Activated naive CD8-positive, alpha-beta T cell treated with anti-CD3 and anti-CD28 coated beads, Interleukin-2, amount 10 ng/mL, durations not matched to agents 7 days and 5 days (primary cell): Measurements from ENCODE around the gene CPNE9. TPM values are rescaled to one million over a fixed set of nuclear protein-coding genes. Genes with fewer than 3 reads are reported as not detected.
A peak's percentile ranks its signal among the peaks of the same experiment; 100 is the strongest.

Experiments used
- ATAC-seq: fragments of 150-1000 bp; cut with Tn5 transposase; one replicate; pipeline ENCODE4 v1.10.0; 2021; ENCODE audit warnings: low read depth, moderate library complexity
- POLR2A ChIA-PET: fragments of 350-600 bp; sonication (Branson Sonifier 250); formaldehyde crosslinking; loops from one replicate; lab custom pipeline; 2021; ENCODE audit warnings: antibody characterized with exemption; lab: Charles Lee
- DNase-seq: peaks from one replicate; pipeline ENCODE4 v3.0.0; 2021
- H3K27ac Mint-ChIP-seq: one replicate; pipeline ENCODE4 v1.8.0; 2022; ENCODE audit warnings: mild to moderate bottlenecking, mixed read lengths
- H3K27me3 Mint-ChIP-seq: one replicate; pipeline ENCODE4 v1.8.0; 2022; ENCODE audit warnings: mild to moderate bottlenecking, moderate library complexity, mixed read lengths
- H3K36me3 Mint-ChIP-seq: one replicate; pipeline ENCODE4 v1.8.0; 2021; ENCODE audit warnings: mild to moderate bottlenecking, mixed read lengths
- H3K4me1 Mint-ChIP-seq: one replicate; pipeline ENCODE4 v1.8.0; 2021; ENCODE audit warnings: mixed read lengths
- H3K4me3 Mint-ChIP-seq: one replicate; pipeline ENCODE4 v1.8.0; 2022; ENCODE audit warnings: mild to moderate bottlenecking, moderate library complexity, mixed read lengths
- H3K9me3 Mint-ChIP-seq: one replicate; pipeline ENCODE4 v1.8.0; 2021; ENCODE audit warnings: mixed read lengths
- total RNA-seq, 2 experiments: library from RNA; stranded (reverse); gene quantifications; one replicate each; pipeline ENCODE4 v1.2.3, GENCODE V29; 2021

CPNE9 gene
- total RNA-seq, result 1 to 10 TPM in 1 of 2 experiments, not detected in 1; 1.1 TPM

GRCh38 chr3:9703736-9704346, at the start of gene CPNE9:
CPNE9 (plus strand) TSS chr3:9703833; CDS start chr3:9703997, 164 bp downstream.
- DNase-seq (no peak), ATAC-seq (no peak)
- no peaks in the 10 kb centered on the region for H3K9me3 Mint-ChIP-seq
- no peaks in the 10 kb centered on the region for H3K4me1 Mint-ChIP-seq
- POLR2A ChIA-PET, result no interaction called here
- no peak within 1 kb of the TSS for H3K27ac Mint-ChIP-seq
- peak within 1 kb of the TSS; percentile 11 for H3K4me3 Mint-ChIP-seq
- H3K27me3 Mint-ChIP-seq, result peaks cover 35% of the 10 kb centered on the region
- H3K36me3 Mint-ChIP-seq, result peaks cover 17% of the 10 kb centered on the region

- ATAC-seq (no peak), DNase-seq (no peak)
- no peak overlapping the region for H3K4me3 Mint-ChIP-seq
- peaks cover 38% of the 10 kb centered on the region for H3K36me3 Mint-ChIP-seq
- H3K4me1 Mint-ChIP-seq, result peaks cover 1% of the 10 kb centered on the region
- H3K27ac Mint-ChIP-seq, result no peak overlapping the region
- H3K27me3 Mint-ChIP-seq, result no peaks in the 10 kb centered on the region
- POLR2A ChIA-PET, result interaction anchor here (0.7 kb wide), 1 partner anchor 50 kb away, joined by 5 read pairs; no protein-coding TSS in a partner anchor
- H3K9me3 Mint-ChIP-seq, result no peaks in the 10 kb centered on the region
These were observed 43.8 kb upstream of the CPNE9 start for GRCh38 chr3:9659849-9660248.

- DNase-seq, result no peak
- Mint-ChIP-seq H3K4me3 (no peak overlapping the region), H3K9me3 (no peaks in the 10 kb centered on the region), H3K27me3 (no peaks in the 10 kb centered on the region), H3K27ac (no peak overlapping the region), H3K36me3 (peaks cover 35% of the 10 kb centered on the region), H3K4me1 (peaks cover 1% of the 10 kb centered on the region)
- POLR2A ChIA-PET, result interaction anchor here (1.0 kb wide), 1 partner anchor 12 kb away, joined by 3 read pairs; the partner anchor contains the start of gene MTMR14
- no peak for ATAC-seq
These were observed 42.7 kb upstream of the CPNE9 start for GRCh38 chr3:9660972-9661371.

- peaks cover 1% of the 10 kb centered on the region for H3K4me1 Mint-ChIP-seq
- ATAC-seq (no peak), DNase-seq (no peak)
- H3K4me3 Mint-ChIP-seq, result no peak overlapping the region
- H3K27ac Mint-ChIP-seq, result no peak overlapping the region
- no peaks in the 10 kb centered on the region for H3K27me3 Mint-ChIP-seq
- no peaks in the 10 kb centered on the region for H3K9me3 Mint-ChIP-seq
- POLR2A ChIA-PET, result no interaction called here
- H3K36me3 Mint-ChIP-seq, result peaks cover 28% of the 10 kb centered on the region
These were observed 39.4 kb upstream of the CPNE9 start for GRCh38 chr3:9664119-9664751.

GRCh38 chr3:9666704-9667445, 36.8 kb upstream of the CPNE9 start:
- Mint-ChIP-seq H3K4me3 (no peak overlapping the region), H3K27ac (no peak overlapping the region), H3K36me3 (peaks cover 27% of the 10 kb centered on the region), H3K4me1 (peaks cover 1% of the 10 kb centered on the region), H3K27me3 (no peaks in the 10 kb centered on the region), H3K9me3 (no peaks in the 10 kb centered on the region)
- DNase-seq, result no peak
- ATAC-seq, result no peak
- POLR2A ChIA-PET, result no interaction called here

GRCh38 chr3:9669277-9669676, 34.4 kb upstream of the CPNE9 start:
- no peak for ATAC-seq
- H3K4me1 Mint-ChIP-seq, result no peaks in the 10 kb centered on the region
- no peaks in the 10 kb centered on the region for H3K9me3 Mint-ChIP-seq
- H3K27ac Mint-ChIP-seq, result no peak overlapping the region
- no peak overlapping the region for H3K4me3 Mint-ChIP-seq
- no peaks in the 10 kb centered on the region for H3K27me3 Mint-ChIP-seq
- POLR2A ChIA-PET, result no interaction called here
- DNase-seq, result no peak
- H3K36me3 Mint-ChIP-seq, result peaks cover 21% of the 10 kb centered on the region

- H3K9me3 Mint-ChIP-seq, result no peaks in the 10 kb centered on the region
- H3K36me3 Mint-ChIP-seq, result peaks cover 18% of the 10 kb centered on the region
- ATAC-seq (no peak), DNase-seq (no peak)
- POLR2A ChIA-PET, result no interaction called here
- H3K27ac Mint-ChIP-seq, result no peak overlapping the region
- H3K4me3 Mint-ChIP-seq, result no peak overlapping the region
- H3K4me1 Mint-ChIP-seq, result no peaks in the 10 kb centered on the region
- no peaks in the 10 kb centered on the region for H3K27me3 Mint-ChIP-seq
These were observed 33.8 kb upstream of the CPNE9 start for GRCh38 chr3:9669720-9670432.

- no peaks in the 10 kb centered on the region for H3K4me1 Mint-ChIP-seq
- POLR2A ChIA-PET, result no interaction called here
These were observed 30.6 kb upstream of the CPNE9 start for GRCh38 chr3:9673082-9673481.

GRCh38 chr3:9673752-9674151, 29.9 kb upstream of the CPNE9 start:
- H3K4me3 Mint-ChIP-seq, result no peak overlapping the region
- H3K4me1 Mint-ChIP-seq, result no peaks in the 10 kb centered on the region
- no peak overlapping the region for H3K27ac Mint-ChIP-seq
- POLR2A ChIA-PET, result no interaction called here
- peaks cover 23% of the 10 kb centered on the region for H3K36me3 Mint-ChIP-seq
- DNase-seq (no peak), ATAC-seq (no peak)
- H3K9me3 Mint-ChIP-seq, result no peaks in the 10 kb centered on the region
- H3K27me3 Mint-ChIP-seq, result no peaks in the 10 kb centered on the region

More at GRCh38 chr3:9673082-9673481, 30.6 kb upstream of the CPNE9 start:
- H3K27me3 Mint-ChIP-seq, result no peaks in the 10 kb centered on the region
- ATAC-seq (no peak), DNase-seq (no peak)
- no peaks in the 10 kb centered on the region for H3K9me3 Mint-ChIP-seq
- H3K4me3 Mint-ChIP-seq, result no peak overlapping the region
- no peak overlapping the region for H3K27ac Mint-ChIP-seq
- H3K36me3 Mint-ChIP-seq, result peaks cover 17% of the 10 kb centered on the region

- POLR2A ChIA-PET, result no interaction called here
- H3K36me3 Mint-ChIP-seq, result peaks cover 24% of the 10 kb centered on the region
- ATAC-seq, result no peak
- no peaks in the 10 kb centered on the region for H3K27me3 Mint-ChIP-seq
- no peak for DNase-seq
- H3K27ac Mint-ChIP-seq, result no peak overlapping the region
- H3K4me1 Mint-ChIP-seq, result no peaks in the 10 kb centered on the region
- H3K9me3 Mint-ChIP-seq, result no peaks in the 10 kb centered on the region
- no peak overlapping the region for H3K4me3 Mint-ChIP-seq
These were observed 27.8 kb upstream of the CPNE9 start for GRCh38 chr3:9675736-9676290.

- H3K27me3 Mint-ChIP-seq, result no peaks in the 10 kb centered on the region
- POLR2A ChIA-PET, result no interaction called here
- no peak overlapping the region for H3K4me3 Mint-ChIP-seq
- H3K27ac Mint-ChIP-seq, result no peak overlapping the region
- no peaks in the 10 kb centered on the region for H3K4me1 Mint-ChIP-seq
- peaks cover 24% of the 10 kb centered on the region for H3K36me3 Mint-ChIP-seq
- ATAC-seq (no peak), DNase-seq (no peak)
- H3K9me3 Mint-ChIP-seq, result no peaks in the 10 kb centered on the region
These were observed 26.8 kb upstream of the CPNE9 start for GRCh38 chr3:9676785-9677184.

GRCh38 chr3:9678493-9678892, 25.1 kb upstream of the CPNE9 start:
- Mint-ChIP-seq H3K27me3 (no peaks in the 10 kb centered on the region), H3K9me3 (no peaks in the 10 kb centered on the region), H3K36me3 (peaks cover 23% of the 10 kb centered on the region), H3K27ac (no peak overlapping the region), H3K4me1 (no peaks in the 10 kb centered on the region), H3K4me3 (no peak overlapping the region)
- DNase-seq, result no peak
- POLR2A ChIA-PET, result no interaction called here
- ATAC-seq, result no peak
